ENCODE data around the gene SATB1. TPM values are rescaled to one million over a fixed set of nuclear protein-coding genes. Genes with fewer than 3 reads are reported as not detected.
A peak's percentile ranks its signal among the peaks of the same experiment; 100 is the strongest.

The SATB1 gene
- total RNA-seq, 3 donors from 2014 or later (not counting 1 experiment from before 2014, with no cell fraction given): 137 to 162 (median 151) TPM

- ATAC-seq: no peak
- Histone ChIP-seq H3K27ac (ENCODE audit: low read length) (peak overlapping the region; percentile 75), H3K4me3 (ENCODE audit: low read length) (peak overlapping the region; percentile 92), H3K36me3 (ENCODE audit: control insufficient read depth, insufficient read depth, low read length) (peaks cover 13% of the 10 kb centered on the region), H3K4me1 (ENCODE audit: control insufficient read depth, insufficient read depth, low read length) (peaks cover 12% of the 10 kb centered on the region), H3K27me3 (ENCODE audit: control insufficient read depth, insufficient read depth, low read length) (no peaks in the 10 kb centered on the region), H3K9me3 (ENCODE audit: control insufficient read depth, insufficient read depth, low read length) (no peaks in the 10 kb centered on the region)
- Mint-ChIP-seq H3K27me3 (ENCODE audit: low read depth in 2 of 2) (no peaks in the 10 kb centered on the region), H3K4me1 (peaks cover 73 to 81% of the 10 kb centered on the region in 2 donors), H3K4me3 (peak overlapping the region; percentile 99), H3K27ac (peak overlapping the region; percentile 94 to 99), H3K9me3 (no peaks in the 10 kb centered on the region), H3K36me3 (peaks cover 15% of the 10 kb centered on the region)
- TF ChIP-seq, protein P1, sequence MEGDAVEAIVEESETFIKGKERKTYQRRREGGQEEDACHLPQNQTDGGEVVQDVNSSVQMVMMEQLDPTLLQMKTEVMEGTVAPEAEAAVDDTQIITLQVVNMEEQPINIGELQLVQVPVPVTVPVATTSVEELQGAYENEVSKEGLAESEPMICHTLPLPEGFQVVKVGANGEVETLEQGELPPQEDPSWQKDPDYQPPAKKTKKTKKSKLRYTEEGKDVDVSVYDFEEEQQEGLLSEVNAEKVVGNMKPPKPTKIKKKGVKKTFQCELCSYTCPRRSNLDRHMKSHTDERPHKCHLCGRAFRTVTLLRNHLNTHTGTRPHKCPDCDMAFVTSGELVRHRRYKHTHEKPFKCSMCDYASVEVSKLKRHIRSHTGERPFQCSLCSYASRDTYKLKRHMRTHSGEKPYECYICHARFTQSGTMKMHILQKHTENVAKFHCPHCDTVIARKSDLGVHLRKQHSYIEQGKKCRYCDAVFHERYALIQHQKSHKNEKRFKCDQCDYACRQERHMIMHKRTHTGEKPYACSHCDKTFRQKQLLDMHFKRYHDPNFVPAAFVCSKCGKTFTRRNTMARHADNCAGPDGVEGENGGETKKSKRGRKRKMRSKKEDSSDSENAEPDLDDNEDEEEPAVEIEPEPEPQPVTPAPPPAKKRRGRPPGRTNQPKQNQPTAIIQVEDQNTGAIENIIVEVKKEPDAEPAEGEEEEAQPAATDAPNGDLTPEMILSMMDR (IDR thresholded peaks at IDR 0.05): no peak
- DNase-seq: peak in 1 of 2 donors; percentile 45
- 18% methylated on average over 5 of the region's 5 CpGs for WGBS (ENCODE audit: insufficient coverage)
- intact Hi-C loops (cut with micrococcal nuclease): no loop called here
Observed at GRCh38 chr3:18422972-18423371, 2.2 kb downstream of the SATB1 start.

DNA sequence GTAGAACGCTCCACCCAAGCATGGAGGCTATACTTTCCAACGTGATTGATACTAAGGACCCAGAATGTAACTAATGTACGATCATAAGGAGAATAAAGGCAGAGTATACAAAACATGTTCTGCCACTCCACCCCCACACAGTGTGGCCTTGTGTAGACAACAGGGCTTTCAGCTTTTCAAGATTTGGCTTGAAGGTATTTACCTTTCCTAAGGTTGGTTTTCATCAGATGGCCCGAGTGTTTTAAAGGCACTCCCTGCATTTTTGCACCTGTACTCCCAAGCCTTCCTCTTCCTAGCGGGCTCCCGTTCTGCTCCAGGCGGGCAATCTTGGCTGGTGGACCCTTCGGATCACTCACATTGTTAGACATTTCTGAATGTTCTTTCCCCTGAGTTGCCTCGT is 4.6 kb downstream of the SATB1 start:
- H3K9me3 Mint-ChIP-seq: no peaks in the 10 kb centered on the region
- Histone ChIP-seq H3K4me1 (ENCODE audit: control insufficient read depth, insufficient read depth, low read length) (peaks cover 8% of the 10 kb centered on the region), H3K27me3 (ENCODE audit: control insufficient read depth, insufficient read depth, low read length) (no peaks in the 10 kb centered on the region), H3K27ac (ENCODE audit: low read length) (no peak overlapping the region), H3K4me3 (ENCODE audit: low read length) (no peak overlapping the region), H3K36me3 (ENCODE audit: control insufficient read depth, insufficient read depth, low read length) (peaks cover 36% of the 10 kb centered on the region), H3K9me3 (ENCODE audit: control insufficient read depth, insufficient read depth, low read length) (no peaks in the 10 kb centered on the region)
- WGBS (ENCODE audit: insufficient coverage): 82% methylated on average over 9 of the region's 9 CpGs
- TF ChIP-seq, protein P1 (IDR thresholded peaks at IDR 0.05): no peak
- H3K4me3 Mint-ChIP-seq: peak overlapping the region; percentile 60
- intact Hi-C loops (cut with micrococcal nuclease): no loop called here
- peaks cover 74 to 86% of the 10 kb centered on the region in 2 donors for H3K4me1 Mint-ChIP-seq
- peaks cover 28% of the 10 kb centered on the region for H3K36me3 Mint-ChIP-seq
- H3K27ac Mint-ChIP-seq: peak overlapping the region; percentile 74 to 94
- H3K27me3 Mint-ChIP-seq (ENCODE audit: low read depth in 2 of 2): no peaks in the 10 kb centered on the region
- DNase-seq (peak in 1 of 2 donors; percentile 25), ATAC-seq (no peak)

- Mint-ChIP-seq H3K4me1 (peaks cover 74 to 79% of the 10 kb centered on the region in 2 donors), H3K27me3 (ENCODE audit: low read depth in 2 of 2) (no peaks in the 10 kb centered on the region), H3K36me3 (peaks cover 28% of the 10 kb centered on the region), H3K27ac (peak overlapping the region; percentile 76 to 94), H3K9me3 (no peaks in the 10 kb centered on the region), H3K4me3 (no peak overlapping the region)
- H3K27me3 ChIP-seq (ENCODE audit: control insufficient read depth, insufficient read depth, low read length): no peaks in the 10 kb centered on the region
- 51% methylated on average over 4 of the region's 4 CpGs for WGBS (ENCODE audit: insufficient coverage)
- H3K9me3 ChIP-seq (ENCODE audit: control insufficient read depth, insufficient read depth, low read length): no peaks in the 10 kb centered on the region
- DNase-seq (no peak), ATAC-seq (no peak)
- H3K4me1 ChIP-seq (ENCODE audit: control insufficient read depth, insufficient read depth, low read length): peaks cover 8% of the 10 kb centered on the region
- no peak overlapping the region for H3K4me3 ChIP-seq (ENCODE audit: low read length)
- intact Hi-C loops (cut with micrococcal nuclease): no loop called here
- peaks cover 49% of the 10 kb centered on the region for H3K36me3 ChIP-seq (ENCODE audit: control insufficient read depth, insufficient read depth, low read length)
- H3K27ac ChIP-seq (ENCODE audit: low read length): no peak overlapping the region
- TF ChIP-seq, protein P1 (IDR thresholded peaks at IDR 0.05): no peak
Observed at GRCh38 chr3:18419232-18419631, 5.9 kb downstream of the SATB1 start.
